Suprapubic skin (tissue), 3 donors: Measurements from ENCODE around the gene YOD1.

Source experiments
- CTCF ChIP-seq, 2 donors: fragments of 200-600 bp in 1 of 2; fragments of 450-650 bp in 1 of 2; sonication (generic) in 1 of 2; IDR thresholded peaks; one replicate each; pipeline ENCODE4 v1.5.1; 2016 to 2019; ENCODE audit warnings: antibody characterized with exemption in 2 of 2, mild to moderate bottlenecking in 1 of 2, moderate library complexity in 1 of 2
- POLR2A ChIP-seq, 2 donors: fragments of 450-650 bp; IDR thresholded peaks; one replicate each; pipeline ENCODE4 v1.6.1; 2017; ENCODE audit warnings: antibody characterized with exemption in 2 of 2, mild to moderate bottlenecking in 2 of 2, moderate library complexity in 2 of 2

- no peak for TF ChIP-seq CTCF (IDR thresholded peaks at IDR 0.05)
- TF ChIP-seq POLR2A (IDR thresholded peaks at IDR 0.05): no peak
These were observed 47.8 kb downstream of the YOD1 start for GRCh38 chr1:207003210-207003609.
